ENCODE results near the gene TRIM37.
A peak's percentile ranks its signal among the peaks of the same experiment; 100 is the strongest.
"Not testable (repeated sequence)": the region's sequence is repeated elsewhere in the genome, so short reads cannot be mapped to it uniquely, and the experiment has no call there.

The TRIM37 gene

GRCh38 chr17:59124665-59125064 lies 18.0 kb upstream of the TRIM37 start:
- no peak for DNase-seq
- intact Hi-C loops (cut with DNase I) = no loop called here

GRCh38 chr17:59121901-59122480 lies 15.3 kb upstream of the TRIM37 start:
- intact Hi-C loops (cut with DNase I) = no loop called here
- no peak for DNase-seq

- intact Hi-C loops (cut with DNase I) = no loop called here
- DNase-seq = no peak
These were observed 8.8 kb upstream of the TRIM37 start for GRCh38 chr17:59115474-59115873.

- DNase-seq = no peak
- intact Hi-C loops (cut with DNase I) = no loop called here
These were observed 4.9 kb upstream of the TRIM37 start for GRCh38 chr17:59111539-59111938.

GRCh38 chr17:59110973-59111372 lies 4.3 kb upstream of the TRIM37 start:
- DNase-seq = no peak
- intact Hi-C loops (cut with DNase I) = no loop called here

- no peak for DNase-seq
- intact Hi-C loops (cut with DNase I) = no loop called here
These were observed 1.9 kb upstream of the TRIM37 start for GRCh38 chr17:59108400-59109102.

GRCh38 chr17:59107306-59107670 lies 608 bp upstream of the TRIM37 start:
- peak in 2 of 42 donors; percentile 6 to 13 for DNase-seq
- intact Hi-C loops (cut with DNase I) = loop anchor here (2.0 kb wide), 1 partner anchor 48 kb away; the partner anchor contains the start of genes PRR11 and SKA2

GRCh38 chr17:59105852-59106462 lies 723 bp downstream of the TRIM37 start:
- peak; percentile 53 to 86 (median 74) for DNase-seq
- intact Hi-C loops (cut with DNase I) = loop anchor here (2.0 kb wide), 1 partner anchor 49 kb away; the partner anchor contains the start of genes PRR11 and SKA2

- no peak for DNase-seq
- intact Hi-C loops (cut with DNase I) = no loop called here
These were observed 5.5 kb downstream of the TRIM37 start for GRCh38 chr17:59101178-59101577.

- DNase-seq = no peak
- intact Hi-C loops (cut with DNase I) = no loop called here
These were observed 8.8 kb downstream of the TRIM37 start for GRCh38 chr17:59097876-59098275.

- intact Hi-C loops (cut with DNase I) = no loop called here
- no peak for DNase-seq
These were observed 11.7 kb downstream of the TRIM37 start for GRCh38 chr17:59094861-59095530.

- no peak for DNase-seq
- intact Hi-C loops (cut with DNase I) = no loop called here
These were observed 12.9 kb downstream of the TRIM37 start for GRCh38 chr17:59093702-59094231.

- intact Hi-C loops (cut with DNase I) = no loop called here
- DNase-seq = no peak
These were observed 13.5 kb downstream of the TRIM37 start for GRCh38 chr17:59093145-59093701.

- intact Hi-C loops (cut with DNase I); DNase-seq: not testable (repeated sequence)
These were observed 16.1 kb downstream of the TRIM37 start for GRCh38 chr17:59090593-59090992.

- intact Hi-C loops (cut with DNase I) = no loop called here
These were observed 22.5 kb downstream of the TRIM37 start for GRCh38 chr17:59084154-59084553.

GRCh38 chr17:59074494-59074893 lies 32.2 kb downstream of the TRIM37 start:
- intact Hi-C loops (cut with DNase I) = no loop called here
- DNase-seq = no peak

More at GRCh38 chr17:59084154-59084553, 22.5 kb downstream of the TRIM37 start:
- DNase-seq = no peak

GRCh38 chr17:59073972-59074371 lies 32.7 kb downstream of the TRIM37 start:
- no peak for DNase-seq
- intact Hi-C loops (cut with DNase I) = no loop called here

- intact Hi-C loops (cut with DNase I) = no loop called here
- no peak for DNase-seq
These were observed 36.8 kb downstream of the TRIM37 start for GRCh38 chr17:59069856-59070255.

GRCh38 chr17:59067756-59068155 lies 38.9 kb downstream of the TRIM37 start:
- intact Hi-C loops (cut with DNase I) = no loop called here
- no peak for DNase-seq
